Epidermal melanocyte (primary cell): ENCODE results near the gene RIT2.
A peak's percentile ranks its signal among the peaks of the same experiment; 100 is the strongest.
"Not testable (repeated sequence)": the region's sequence is repeated elsewhere in the genome, so short reads cannot be mapped to it uniquely, and the experiment has no call there.

Experiments used
- DNase-seq: peaks from one replicate; pipeline ENCODE4 v3.0.0; 2011; ENCODE audit warnings: low spot score; ENCODE audit not compliant: insufficient read length

The RIT2 gene

GRCh38 chr18:42839408-42839807 lies 276.1 kb downstream of the RIT2 start:
- DNase-seq: no peak

GRCh38 chr18:42838546-42839145 lies 276.8 kb downstream of the RIT2 start:
- DNase-seq: no peak

- DNase-seq: no peak
These were observed 284.5 kb downstream of the RIT2 start for GRCh38 chr18:42830936-42831335.

GRCh38 chr18:42828881-42829280 lies 286.6 kb downstream of the RIT2 start:
- DNase-seq: no peak

GRCh38 chr18:42824178-42824577 lies 291.3 kb downstream of the RIT2 start:
- DNase-seq: no peak

GRCh38 chr18:42822711-42823110 lies 292.8 kb downstream of the RIT2 start:
- no peak for DNase-seq

GRCh38 chr18:42821492-42821891 lies 294.0 kb downstream of the RIT2 start:
- DNase-seq: no peak

- DNase-seq: no peak
These were observed 300.9 kb downstream of the RIT2 start for GRCh38 chr18:42814618-42815017.

GRCh38 chr18:42814184-42814583 lies 301.3 kb downstream of the RIT2 start:
- no peak for DNase-seq

- DNase-seq: no peak
These were observed 301.9 kb downstream of the RIT2 start for GRCh38 chr18:42813570-42813969.

- no peak for DNase-seq
These were observed 307.6 kb downstream of the RIT2 start for GRCh38 chr18:42807887-42808286.

GRCh38 chr18:42801706-42802105 lies 313.8 kb downstream of the RIT2 start:
- DNase-seq: peak; percentile 25

- no peak for DNase-seq
These were observed 316.8 kb downstream of the RIT2 start for GRCh38 chr18:42798606-42799170.

- DNase-seq: not testable (repeated sequence)
These were observed 320.2 kb downstream of the RIT2 start for GRCh38 chr18:42795213-42795789.

GRCh38 chr18:42792731-42793130 lies 322.8 kb downstream of the RIT2 start:
- DNase-seq: no peak

- DNase-seq: no peak
These were observed 330.9 kb downstream of the RIT2 start for GRCh38 chr18:42784632-42785031.

- no peak for DNase-seq
These were observed 332.6 kb downstream of the RIT2 start for GRCh38 chr18:42782929-42783328.

- DNase-seq: no peak
These were observed 334.1 kb downstream of the RIT2 start for GRCh38 chr18:42781298-42781815.

GRCh38 chr18:42780171-42780570 lies 335.3 kb downstream of the RIT2 start:
- no peak for DNase-seq

- no peak for DNase-seq
These were observed 336.9 kb downstream of the RIT2 start for GRCh38 chr18:42778445-42779042.

GRCh38 chr18:42778024-42778423 lies 337.5 kb downstream of the RIT2 start:
- DNase-seq: no peak

GRCh38 chr18:42773870-42774269 lies 341.6 kb downstream of the RIT2 start:
- DNase-seq: no peak

- DNase-seq: no peak
These were observed 343.5 kb downstream of the RIT2 start for GRCh38 chr18:42771936-42772335.
